ENCODE results near the gene CDCA7. TPM values are rescaled to one million over a fixed set of nuclear protein-coding genes. Genes with fewer than 3 reads are reported as not detected.
"Not testable (repeated sequence)": the region's sequence is repeated elsewhere in the genome, so short reads cannot be mapped to it uniquely, and the experiment has no call there.

Gene CDCA7
- total RNA-seq, 2 donors from 2014 or later, result 0.29 to 0.97 TPM

DNA sequence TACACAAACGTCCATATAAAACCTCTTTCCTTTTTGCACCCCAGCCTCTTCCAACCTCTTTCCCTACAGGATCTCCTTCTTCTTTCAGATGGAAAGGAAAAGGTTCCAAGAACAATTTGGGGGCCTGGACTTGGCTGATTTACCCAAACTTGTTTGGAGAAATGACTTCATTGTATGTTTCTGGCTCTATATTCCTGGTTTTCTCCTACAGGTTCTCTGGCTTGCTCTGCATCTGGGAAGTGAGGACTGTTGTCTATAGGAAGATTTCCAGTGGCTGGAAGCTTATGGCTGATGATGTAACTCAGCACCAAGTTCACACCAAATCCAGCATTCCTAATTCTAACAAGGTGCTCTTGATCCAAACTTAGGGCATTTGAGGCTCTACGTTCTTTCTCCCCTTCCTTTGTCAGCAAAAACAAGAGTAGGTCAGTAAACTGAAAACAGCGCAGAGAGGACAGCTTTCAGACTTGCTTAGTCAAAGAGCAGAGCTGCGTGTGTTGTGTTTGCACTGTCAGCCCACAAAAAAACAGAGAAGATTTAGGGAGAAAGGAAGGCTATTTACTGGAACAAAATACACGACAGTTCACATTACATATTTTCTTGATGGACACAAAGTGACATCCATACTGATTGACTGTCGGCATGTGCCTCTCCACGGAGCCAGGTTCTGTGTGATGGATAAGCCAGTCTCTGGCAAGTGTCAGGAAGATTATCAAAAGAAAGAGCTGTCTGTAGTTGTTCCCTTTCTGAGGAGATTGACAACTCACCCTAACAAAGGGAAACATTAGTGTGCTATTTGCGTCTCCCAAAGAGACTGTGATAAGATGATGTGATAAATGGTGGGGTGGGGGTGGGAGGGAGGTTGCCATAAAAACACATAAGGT, 39.7 kb downstream of the CDCA7 start:
- no peak for ATAC-seq
- no peak for DNase-seq
- intact Hi-C loops (cut with DNase I), result no loop called here

DNA sequence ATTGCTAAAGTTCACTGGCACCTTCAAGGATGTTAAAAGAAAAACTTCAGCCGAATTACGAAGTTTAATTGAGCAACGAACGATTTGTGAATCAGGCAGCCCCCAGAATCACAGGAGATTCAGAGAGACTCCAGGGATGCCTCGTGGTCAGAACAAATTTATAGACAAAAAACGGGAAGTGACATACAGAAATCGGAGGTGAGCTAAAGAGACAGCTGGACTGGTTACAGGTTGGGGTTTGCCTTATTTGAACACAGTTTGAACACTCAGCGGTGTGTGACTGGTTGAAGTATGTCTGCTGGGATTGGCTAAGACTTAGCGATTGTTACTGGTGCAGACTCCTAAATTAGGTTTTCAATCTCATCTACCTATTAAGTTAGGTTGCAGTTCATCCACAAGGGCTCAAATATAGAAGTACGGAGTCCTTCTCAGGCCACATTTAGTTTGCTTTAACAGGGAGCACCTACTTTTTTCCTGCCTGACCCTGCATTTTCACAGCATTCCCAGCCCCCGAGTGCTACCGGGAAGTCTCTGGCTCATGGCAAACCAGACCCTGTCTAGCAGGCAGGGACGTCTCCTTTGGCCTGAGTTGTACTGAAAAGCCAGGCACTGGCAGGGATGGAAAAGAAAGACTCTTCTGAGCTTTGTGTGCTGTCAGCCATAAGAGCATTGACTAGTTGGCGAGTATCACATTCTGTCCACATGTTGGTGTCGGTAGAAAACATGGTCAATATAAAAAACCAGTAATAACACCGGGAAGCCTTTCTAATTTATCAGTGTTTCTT, 41.1 kb downstream of the CDCA7 start:
- no peak for ATAC-seq
- intact Hi-C loops (cut with DNase I), result no loop called here
- no peak for DNase-seq

DNA sequence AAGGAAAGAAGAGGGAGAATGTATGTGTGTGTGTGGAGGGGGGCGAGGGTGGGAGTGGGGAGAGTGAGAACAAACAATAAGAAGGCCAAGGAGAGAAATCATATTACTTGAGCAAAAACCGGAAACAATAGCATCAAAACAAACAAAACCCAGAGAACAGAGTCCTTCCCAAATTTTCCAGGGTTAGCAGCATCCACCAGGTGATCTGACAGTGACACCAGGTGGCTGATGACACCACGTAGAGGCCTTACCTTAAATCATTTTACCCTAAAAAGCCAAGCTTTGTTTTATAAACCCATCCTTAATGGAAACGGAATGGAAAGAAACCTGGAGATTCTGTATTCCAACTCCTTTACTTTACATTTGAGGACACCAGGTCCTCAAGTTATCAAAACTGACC, 42.9 kb downstream of the CDCA7 start:
- intact Hi-C loops (cut with DNase I), result no loop called here
- no peak for DNase-seq
- ATAC-seq, result no peak

DNA sequence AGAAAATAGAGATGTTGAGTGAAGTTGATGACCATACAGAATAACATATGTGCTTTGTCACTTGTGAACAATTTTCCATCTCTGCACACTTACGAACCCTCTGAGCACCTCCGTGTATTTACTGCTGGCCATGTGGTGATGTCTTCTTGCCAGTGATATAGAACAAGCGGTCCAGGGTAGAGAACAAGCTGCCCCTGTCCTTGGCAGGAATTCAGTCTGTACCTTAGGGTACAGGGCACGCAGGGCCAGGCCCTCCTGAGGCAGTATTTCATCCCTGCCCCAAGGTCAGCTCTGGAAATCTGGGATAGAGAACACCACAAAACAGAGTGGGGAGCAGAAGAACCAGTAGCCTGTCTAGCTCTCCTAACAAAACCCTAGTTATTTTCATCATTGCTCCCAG, 44.6 kb downstream of the CDCA7 start:
- ATAC-seq (no peak), DNase-seq (no peak)
- intact Hi-C loops (cut with DNase I), result no loop called here

DNA sequence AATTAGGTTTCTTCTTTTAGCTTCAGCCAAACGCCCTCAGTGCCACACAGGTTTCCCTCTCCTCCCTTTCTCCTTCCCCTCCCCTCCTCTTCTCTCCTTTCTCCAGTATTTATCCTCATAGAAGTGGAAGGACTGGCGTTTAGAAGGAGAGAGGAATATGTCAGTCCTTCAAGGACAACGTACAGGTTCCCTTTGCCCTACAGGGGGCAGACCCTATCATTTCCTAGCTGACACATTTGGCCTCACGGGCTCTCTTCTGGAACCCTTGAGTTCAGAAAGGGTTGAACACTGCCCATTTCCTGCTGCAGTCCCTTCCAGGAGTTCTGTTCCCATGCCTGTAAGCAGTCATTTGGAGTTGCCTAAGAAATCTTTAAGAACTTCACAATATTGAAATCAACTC, 46.1 kb downstream of the CDCA7 start:
- intact Hi-C loops (cut with DNase I), result loop anchor here (5.0 to 10.0 kb wide), 3 partner anchors 167 to 944 kb away; no protein-coding TSS in a partner anchor
- ATAC-seq (no peak), DNase-seq (no peak)

DNA sequence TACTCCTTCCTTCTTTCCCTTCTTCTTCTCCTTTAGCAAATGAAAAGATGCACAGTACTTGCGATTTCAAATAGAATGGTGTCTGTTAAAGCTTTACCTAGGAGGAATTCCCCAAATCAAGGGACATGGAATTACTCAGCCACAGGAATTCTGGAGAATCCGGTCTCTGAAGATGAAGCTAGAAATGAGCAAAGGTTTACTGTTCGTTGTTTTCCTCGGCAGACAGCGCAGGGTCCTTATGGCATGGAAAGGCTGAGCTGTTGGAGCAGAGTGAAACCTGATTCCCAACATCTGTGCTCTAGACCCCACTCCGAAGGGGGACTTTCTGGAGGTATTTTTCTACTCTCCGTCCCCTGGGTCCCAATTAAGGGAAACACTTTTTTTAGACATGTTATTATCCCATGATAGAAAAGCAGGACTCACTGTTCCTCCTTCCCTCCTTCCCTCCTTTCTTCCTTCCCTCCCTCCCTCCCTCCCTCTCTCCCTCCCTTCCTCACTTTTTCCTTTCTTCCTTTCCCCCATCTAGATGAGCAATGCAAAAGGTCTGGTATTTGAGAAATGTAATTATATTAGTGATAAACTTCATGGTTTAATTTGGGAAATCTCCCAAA, 47.1 kb downstream of the CDCA7 start:
- no peak for DNase-seq
- intact Hi-C loops (cut with DNase I), result loop anchor here (2.0 to 10.0 kb wide), 4 partner anchors 45 to 943 kb away; no protein-coding TSS in a partner anchor

DNA sequence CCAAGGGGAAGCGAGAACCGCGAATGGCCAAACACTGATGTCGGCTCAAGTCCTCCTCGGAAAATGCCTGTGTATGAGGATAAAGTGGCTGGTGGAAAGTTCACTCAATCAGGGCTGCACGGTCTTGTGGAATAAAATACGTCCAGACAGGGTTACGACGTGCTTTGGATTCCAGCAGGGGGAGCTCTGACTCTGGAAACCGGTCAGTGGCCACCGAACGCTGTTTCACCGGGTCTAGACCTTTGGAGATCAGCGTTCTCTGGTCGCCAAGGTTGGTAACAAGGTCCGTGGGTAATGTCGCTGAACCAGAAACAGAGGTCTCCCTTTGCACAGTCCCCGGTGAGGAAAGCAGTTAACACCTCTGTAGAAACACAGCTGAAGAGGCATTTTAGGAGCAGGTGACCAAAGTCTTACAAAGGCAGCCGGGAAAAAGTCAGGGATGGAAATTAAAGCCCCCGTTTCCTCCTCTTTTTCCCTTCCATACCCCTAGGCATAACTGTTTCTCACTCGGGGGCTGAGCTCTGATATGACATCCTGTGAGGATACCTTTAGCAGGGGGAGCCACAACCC, 47.8 kb downstream of the CDCA7 start:
- DNase-seq (peak; percentile 82), ATAC-seq (peak; percentile 97 to 99)

More for the DNA sequence above, 47.1 kb downstream of the CDCA7 start:
- ATAC-seq, result peak in 1 of 2 donors; percentile 55

DNA sequence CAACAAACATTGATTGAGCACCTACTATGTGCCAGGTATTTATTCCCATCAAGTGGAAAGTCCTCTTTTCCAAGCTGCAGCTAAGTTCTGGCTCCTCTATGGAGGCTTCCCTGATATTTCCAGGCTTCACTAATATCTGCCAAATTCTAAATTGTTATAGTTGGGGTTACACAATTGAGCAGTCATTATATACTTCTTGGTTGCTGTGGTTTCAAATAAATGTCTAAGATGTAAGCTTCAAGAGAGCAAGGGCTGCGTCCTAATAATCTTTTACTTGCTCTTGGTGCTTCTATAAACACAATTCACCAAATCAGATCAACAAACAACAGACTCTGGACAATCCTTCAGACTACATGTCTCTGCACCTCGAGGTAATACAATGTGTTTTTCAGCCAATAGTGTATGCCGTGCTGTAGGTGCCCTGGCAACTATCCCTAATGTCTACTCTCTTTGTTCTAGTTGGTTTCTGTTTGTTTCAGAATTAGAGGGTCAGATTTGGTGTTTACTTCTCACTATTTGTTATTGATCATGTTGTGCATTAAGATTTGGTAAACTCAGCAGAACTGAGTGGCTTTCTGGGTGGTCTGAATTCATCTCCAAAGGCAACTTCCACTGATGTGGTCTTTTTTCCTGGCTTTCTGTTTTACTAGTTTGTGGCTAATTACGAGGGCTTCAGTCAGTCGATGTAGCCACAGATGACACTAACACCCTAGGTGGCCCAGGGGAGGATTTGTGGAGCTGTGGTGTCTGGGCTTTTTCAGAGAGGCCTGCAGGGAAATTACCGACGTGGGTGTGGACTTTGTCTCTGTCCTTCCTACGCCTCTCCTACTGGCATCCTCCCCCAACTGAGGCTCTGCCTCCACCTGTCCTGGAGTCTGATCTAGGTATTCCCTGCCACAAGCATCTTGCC, 50.4 kb downstream of the CDCA7 start:
- intact Hi-C loops (cut with DNase I), result loop anchor here (5.0 to 10.0 kb wide), 3 partner anchors 162 to 940 kb away; no protein-coding TSS in a partner anchor
- DNase-seq (no peak), ATAC-seq (no peak)

More for the DNA sequence above, 47.8 kb downstream of the CDCA7 start:
- intact Hi-C loops (cut with DNase I), result loop anchor here (2.0 to 10.0 kb wide), 4 partner anchors 44 to 942 kb away; no protein-coding TSS in a partner anchor

DNA sequence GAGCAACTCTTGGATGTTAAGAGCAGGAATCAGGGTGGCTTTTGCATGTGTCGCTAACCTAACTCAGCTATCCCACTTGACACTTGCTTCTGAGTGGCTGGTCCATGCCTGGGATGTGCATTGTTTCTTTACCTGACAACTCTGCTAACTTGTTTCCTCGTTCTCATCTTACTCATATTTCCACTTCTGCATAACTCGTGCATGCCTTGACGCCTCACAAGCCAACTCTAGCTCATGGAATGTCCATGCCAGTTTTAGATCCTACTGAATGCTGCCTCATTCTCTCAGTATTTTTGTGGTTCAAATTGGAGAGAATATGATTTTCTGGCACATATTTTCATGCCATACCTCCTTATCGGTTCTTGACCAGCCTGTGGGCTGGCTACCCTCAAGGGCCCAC, 52.5 kb downstream of the CDCA7 start:
- intact Hi-C loops (cut with DNase I), result loop anchor here in 1 of 2 donors (10.0 kb wide), 1 partner anchor 938 kb away; no protein-coding TSS in a partner anchor
- DNase-seq (no peak), ATAC-seq (no peak)

DNA sequence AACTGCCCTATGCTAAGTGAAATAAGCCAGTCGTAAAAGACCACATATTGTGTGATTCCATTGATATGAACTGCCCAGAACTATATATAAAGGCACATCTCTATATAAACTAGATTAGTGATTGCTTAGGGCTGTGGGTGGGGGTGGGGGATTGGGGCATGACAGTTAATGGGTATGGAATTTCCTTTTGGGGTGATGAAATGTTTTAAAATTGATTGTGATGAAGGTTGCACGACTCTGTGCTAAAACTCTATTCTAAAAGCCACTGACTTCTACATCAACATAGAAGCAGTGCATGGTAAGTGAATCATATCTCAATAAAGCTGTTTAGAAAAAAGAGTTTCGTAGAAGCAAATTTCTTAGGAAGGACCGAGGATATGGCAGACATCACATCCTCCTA, 53.0 kb downstream of the CDCA7 start:
- ATAC-seq (no peak), DNase-seq (no peak)
- intact Hi-C loops (cut with DNase I), result loop anchor here in 1 of 2 donors (10.0 kb wide), 1 partner anchor 937 kb away; no protein-coding TSS in a partner anchor

DNA sequence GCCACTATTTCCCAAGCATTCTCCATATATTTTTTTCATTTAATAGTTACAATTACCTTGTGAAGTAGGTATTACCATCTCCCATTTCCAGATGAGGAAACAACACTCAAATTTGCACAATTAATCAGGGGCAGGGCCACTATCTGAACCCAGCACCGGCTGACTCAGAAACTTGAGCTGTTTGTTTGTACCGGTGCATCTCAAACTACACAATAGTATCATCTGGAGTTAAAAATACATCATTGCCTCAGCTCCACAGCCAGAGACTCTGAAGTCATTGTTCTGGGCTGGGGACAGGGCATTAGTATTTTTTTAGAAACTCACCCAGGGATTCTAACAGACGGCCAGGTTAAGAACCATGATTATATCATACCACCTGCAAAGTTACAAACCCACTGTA, 55.9 kb downstream of the CDCA7 start:
- peak; percentile 34 to 79 for ATAC-seq
- no peak for DNase-seq
- intact Hi-C loops (cut with DNase I), result no loop called here

DNA sequence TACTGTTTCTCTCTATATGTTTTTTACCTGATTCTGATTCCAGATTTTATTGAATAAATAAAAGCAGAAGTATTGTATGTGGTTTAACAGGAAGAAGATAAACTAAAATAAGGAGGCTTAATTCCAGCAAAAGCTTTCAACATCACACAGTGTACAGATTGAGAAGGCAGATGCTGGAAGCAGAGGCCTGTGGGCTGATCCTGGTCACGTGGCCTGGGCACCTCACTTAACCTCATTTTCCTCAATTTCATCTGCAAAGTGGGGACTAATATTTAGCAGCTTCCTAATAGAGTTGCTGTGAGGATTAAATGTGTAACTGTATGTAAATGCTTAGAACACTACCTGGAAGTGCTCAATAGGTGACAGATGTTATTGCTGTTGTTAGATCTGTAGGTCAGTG, 58.0 kb downstream of the CDCA7 start:
- ATAC-seq (no peak), DNase-seq (no peak)
- intact Hi-C loops (cut with DNase I), result no loop called here

DNA sequence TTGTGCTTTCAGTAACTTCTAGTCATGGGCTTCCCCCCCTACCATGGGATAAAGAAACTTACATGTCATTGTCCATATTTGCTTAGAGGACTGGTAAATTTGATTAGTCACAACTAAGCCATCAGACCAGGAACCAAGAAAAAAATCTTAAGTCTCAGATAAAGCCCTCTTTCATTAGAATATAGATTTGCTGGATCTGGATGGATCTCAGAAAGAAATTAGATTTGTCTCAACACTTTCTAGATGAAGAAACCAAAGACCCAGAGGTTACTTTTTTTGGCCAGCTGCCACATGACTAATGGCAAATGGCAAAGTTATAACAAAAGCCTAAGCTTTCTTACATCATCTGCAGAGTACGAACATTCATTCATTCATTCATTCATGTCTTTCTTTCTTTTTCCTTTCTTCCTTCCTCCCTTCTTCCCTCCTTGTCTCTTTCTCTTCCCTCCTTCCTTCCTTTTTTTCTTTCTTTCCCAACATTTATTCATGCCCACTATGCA, 60.2 kb downstream of the CDCA7 start:
- ATAC-seq (no peak), DNase-seq (no peak)
- intact Hi-C loops (cut with DNase I), result no loop called here

DNA sequence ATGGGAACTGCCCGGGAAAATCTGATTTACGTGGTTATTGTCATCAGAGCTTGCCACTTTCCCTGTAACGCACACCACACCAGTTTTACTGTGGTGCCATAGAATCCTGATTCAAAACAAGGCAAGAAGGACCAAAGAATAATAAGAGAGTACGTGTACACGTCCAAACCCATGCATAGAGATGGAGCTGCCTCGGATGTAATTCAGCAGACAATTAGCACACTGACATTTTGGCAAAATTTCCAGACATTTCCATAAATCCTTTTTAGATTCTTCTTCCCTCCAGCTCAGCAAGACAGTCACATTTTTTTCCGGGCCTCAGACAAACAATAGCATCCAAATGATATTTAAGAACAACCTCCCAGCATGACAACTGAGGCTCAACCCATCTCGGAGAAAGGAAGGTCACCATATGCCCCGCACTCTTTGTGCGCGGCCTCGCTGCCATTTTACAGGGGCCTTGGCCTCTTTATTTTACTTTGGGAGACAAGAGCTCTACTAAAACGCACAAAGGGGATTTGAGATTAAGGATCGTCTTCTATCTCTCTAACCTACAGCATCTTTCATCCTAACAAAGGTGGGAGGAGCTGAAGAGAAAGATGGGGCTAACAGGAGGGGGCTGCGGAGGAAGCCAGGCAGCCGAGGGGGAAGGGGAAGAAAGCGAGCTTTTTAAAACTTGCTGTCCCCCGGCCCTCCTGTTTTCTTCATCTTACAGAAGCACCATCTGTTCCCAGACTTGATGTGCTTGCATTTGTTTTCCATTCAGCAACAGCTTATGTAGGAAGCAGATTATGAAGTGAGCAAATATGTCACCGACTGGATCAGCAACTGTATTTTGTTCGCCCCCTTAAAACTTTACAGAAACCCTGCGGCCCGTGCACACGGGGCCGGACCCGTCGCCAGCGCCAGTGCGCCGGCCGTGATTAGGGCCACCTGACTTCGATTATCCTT, 61.0 kb downstream of the CDCA7 start:
- DNase-seq, result no peak
- no peak for ATAC-seq
- intact Hi-C loops (cut with DNase I), result no loop called here

DNA sequence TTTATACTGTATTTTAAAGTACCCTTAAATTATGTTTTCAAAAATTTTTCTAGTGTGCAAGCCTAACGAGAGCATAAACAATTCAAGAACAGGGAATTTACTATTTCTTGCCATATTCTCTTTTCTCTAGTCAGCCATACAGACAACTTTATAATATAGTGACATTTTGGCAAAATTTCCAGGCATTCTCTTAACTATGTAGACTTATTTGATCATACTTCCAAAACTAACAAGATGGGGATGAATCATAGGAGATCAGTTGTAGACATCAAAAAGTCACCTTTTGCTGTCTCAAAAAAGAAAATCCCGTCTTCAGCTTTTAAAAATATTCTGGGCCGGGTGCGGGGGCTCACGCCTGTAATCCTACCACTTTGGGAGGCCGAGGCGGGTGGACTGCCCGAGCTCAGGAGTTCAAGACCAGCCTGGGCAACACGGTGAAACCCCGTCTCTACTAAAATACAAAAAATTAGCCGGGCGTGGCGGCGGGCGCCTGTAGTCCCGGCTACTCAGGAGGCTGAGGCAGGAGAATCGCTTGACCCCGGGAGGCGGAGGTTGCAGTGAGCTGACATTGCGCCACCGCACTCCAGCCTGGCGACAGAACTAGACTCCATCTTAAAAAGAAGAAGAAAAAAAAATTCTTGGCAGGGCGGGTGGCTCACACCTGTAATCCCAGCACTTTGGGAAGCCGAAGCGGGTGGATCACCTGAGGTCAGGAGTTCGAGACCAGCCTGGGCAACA, 61.9 kb downstream of the CDCA7 start:
- ATAC-seq; DNase-seq; intact Hi-C loops (cut with DNase I): not testable (repeated sequence)

DNA sequence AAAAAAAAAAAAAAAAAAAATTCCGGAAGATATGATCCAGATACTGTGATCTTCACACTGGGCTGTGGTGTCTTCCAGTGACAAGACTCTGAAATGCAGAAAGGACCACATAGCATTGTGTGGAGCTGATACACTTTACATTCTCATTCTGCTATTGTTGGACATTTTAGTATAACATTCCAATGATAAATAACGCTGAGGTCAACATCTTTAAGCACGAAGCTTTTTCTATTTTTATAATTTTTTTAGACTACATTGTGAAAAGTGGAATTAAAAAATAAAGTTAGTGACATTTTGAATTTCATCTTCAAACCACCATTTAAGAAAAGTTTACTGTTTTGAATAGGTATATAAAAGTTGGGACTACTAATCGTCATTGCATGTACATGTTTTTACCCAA, 62.7 kb downstream of the CDCA7 start:
- ATAC-seq, result no peak
- no peak for DNase-seq
- intact Hi-C loops (cut with DNase I), result no loop called here
